ENCODE results near the gene UEVLD.

DNA sequence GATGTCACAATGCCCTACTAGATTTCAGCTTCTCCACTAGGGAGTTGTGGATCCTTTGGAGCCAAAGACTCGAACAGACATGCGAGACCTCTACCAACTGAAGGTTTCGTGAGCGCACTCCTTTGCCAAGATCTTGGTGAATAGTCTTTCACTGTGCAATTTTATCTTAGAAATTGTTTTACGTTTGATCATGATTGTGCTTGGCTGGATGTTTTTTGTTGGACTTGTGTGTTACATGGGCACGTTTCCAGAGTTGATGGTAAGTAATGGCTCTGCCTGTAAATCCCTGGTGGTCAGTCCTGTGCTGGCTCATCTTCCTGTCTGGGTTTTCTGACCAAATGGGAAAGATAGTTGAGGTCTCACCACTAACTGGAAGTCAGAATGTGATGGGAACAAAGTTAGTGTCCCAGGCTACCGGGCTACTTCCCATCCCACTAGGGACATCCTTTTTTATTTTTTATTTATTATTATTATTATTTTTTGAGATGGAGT, 11.3 kb upstream of the UEVLD start, which contains the start of gene MISFA:
- TF ChIP-seq, protein P1, sequence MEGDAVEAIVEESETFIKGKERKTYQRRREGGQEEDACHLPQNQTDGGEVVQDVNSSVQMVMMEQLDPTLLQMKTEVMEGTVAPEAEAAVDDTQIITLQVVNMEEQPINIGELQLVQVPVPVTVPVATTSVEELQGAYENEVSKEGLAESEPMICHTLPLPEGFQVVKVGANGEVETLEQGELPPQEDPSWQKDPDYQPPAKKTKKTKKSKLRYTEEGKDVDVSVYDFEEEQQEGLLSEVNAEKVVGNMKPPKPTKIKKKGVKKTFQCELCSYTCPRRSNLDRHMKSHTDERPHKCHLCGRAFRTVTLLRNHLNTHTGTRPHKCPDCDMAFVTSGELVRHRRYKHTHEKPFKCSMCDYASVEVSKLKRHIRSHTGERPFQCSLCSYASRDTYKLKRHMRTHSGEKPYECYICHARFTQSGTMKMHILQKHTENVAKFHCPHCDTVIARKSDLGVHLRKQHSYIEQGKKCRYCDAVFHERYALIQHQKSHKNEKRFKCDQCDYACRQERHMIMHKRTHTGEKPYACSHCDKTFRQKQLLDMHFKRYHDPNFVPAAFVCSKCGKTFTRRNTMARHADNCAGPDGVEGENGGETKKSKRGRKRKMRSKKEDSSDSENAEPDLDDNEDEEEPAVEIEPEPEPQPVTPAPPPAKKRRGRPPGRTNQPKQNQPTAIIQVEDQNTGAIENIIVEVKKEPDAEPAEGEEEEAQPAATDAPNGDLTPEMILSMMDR (optimal IDR thresholded peaks at IDR 0.05 in 1 of 3, IDR thresholded peaks at IDR 0.05 in 1 of 3, conservative IDR thresholded peaks at IDR 0.05 in 1 of 3; ENCODE audit: extremely low read depth in 1 of 3, insufficient read depth in 2 of 3, low read length in 3 of 3): no peak
- no peak for TF ChIP-seq EZH2 (IDR thresholded peaks at IDR 0.05; ENCODE audit: low read length)

Data from keratinocyte (primary cell).